ENCODE measurements around the gene FAM193A.
"Not testable (repeated sequence)": the region's sequence is repeated elsewhere in the genome, so short reads cannot be mapped to it uniquely, and the experiment has no call there.

FAM193A gene

DNA sequence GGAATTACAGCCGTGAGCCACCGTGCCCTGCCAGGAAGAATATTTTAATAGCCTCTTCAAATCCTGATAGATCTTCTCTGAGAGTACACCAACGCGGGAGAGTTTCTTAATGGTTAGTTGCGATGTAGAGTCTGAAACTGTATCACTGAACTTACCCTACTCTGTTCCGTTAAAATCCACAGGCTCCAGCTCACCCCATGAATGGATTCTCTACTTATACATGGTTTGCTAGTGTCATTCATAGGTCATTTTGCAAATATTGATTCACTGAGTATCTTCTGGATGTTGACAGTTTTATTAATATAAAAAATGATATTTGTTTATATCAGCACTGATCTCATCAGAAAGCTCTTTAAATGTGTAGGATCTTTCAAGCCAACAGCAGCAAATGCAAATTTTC is 99.9 kb downstream of the FAM193A start:
- Histone ChIP-seq H3K4me1 (ENCODE audit: control insufficient read depth, insufficient read depth, low read length) (no peaks in the 10 kb centered on the region), H3K27ac (ENCODE audit: low read depth, low read length) (no peak overlapping the region), H3K36me3 (ENCODE audit: control insufficient read depth, insufficient read depth, low read length) (peaks cover 25% of the 10 kb centered on the region), H3K4me3 (ENCODE audit: low read length) (no peak overlapping the region), H3K27me3 (ENCODE audit: control insufficient read depth, insufficient read depth, low read length) (no peaks in the 10 kb centered on the region), H3K9ac (ENCODE audit: low read length) (no peak overlapping the region)

- not testable (repeated sequence) for H3K4me3 ChIP-seq (ENCODE audit: low read length); H3K9ac ChIP-seq (ENCODE audit: low read length); H3K27me3 ChIP-seq (ENCODE audit: control insufficient read depth, insufficient read depth, low read length); H3K4me1 ChIP-seq (ENCODE audit: control insufficient read depth, insufficient read depth, low read length); H3K27ac ChIP-seq (ENCODE audit: low read depth, low read length)
- H3K36me3 ChIP-seq (ENCODE audit: control insufficient read depth, insufficient read depth, low read length), result peaks cover 20% of the 10 kb centered on the region
Observed at GRCh38 chr4:2636994-2637393, 100.5 kb downstream of the FAM193A start.

DNA sequence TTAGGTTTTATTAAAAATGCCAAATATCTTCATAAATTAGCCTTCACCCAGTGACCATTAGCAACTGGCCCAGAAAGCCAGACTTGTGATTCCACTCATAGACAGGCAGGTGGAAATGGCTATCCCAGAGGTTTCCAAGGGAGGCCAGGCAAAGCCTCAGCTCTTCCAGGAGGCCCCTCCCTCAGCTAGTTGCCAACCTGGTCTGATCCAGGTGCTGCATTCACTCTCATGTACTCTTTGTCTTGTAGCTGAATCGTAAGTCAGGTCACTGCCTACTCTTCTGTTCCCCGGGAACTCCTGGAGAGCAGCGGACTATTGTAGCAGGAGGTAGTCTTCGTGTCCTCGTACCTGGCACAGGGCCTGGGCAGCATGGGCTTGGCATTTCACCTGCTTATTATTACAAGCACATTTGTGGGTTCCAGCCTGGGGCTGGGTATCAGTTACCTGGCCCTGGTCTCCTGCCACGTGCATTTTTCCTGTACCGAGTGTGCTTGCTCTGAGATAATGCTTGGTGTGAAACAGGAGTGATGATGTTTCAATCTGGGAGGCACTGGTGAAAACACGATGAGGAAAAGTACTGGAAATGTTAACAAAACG is 101.6 kb downstream of the FAM193A start:
- no peak overlapping the region for H3K4me3 ChIP-seq (ENCODE audit: low read length)
- no peaks in the 10 kb centered on the region for H3K27me3 ChIP-seq (ENCODE audit: control insufficient read depth, insufficient read depth, low read length)
- no peak overlapping the region for H3K9ac ChIP-seq (ENCODE audit: low read length)
- H3K4me1 ChIP-seq (ENCODE audit: control insufficient read depth, insufficient read depth, low read length), result no peaks in the 10 kb centered on the region
- peaks cover 18% of the 10 kb centered on the region for H3K36me3 ChIP-seq (ENCODE audit: control insufficient read depth, insufficient read depth, low read length)
- no peak overlapping the region for H3K27ac ChIP-seq (ENCODE audit: low read depth, low read length)

DNA sequence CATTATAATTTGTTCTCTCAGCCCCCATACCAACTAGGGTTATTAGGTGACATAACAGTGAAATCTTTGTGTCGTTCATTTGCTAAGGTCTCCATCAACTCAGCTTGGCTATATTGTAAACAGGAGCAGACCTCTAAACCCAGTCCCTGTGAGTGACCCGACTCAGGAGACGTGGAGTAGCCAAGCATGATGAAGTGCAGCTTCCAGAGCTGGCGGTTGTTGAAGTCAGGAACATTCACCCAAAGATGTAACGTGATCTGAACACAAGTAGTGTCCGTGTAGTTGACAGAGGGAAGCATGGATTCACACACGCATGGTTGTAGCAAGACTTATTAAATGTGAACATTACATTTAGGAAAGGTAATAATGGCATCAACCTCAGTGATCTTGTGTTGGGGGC is 102.3 kb downstream of the FAM193A start:
- Histone ChIP-seq H3K4me3 (ENCODE audit: low read length) (no peak overlapping the region), H3K27ac (ENCODE audit: low read depth, low read length) (no peak overlapping the region), H3K4me1 (ENCODE audit: control insufficient read depth, insufficient read depth, low read length) (no peaks in the 10 kb centered on the region), H3K36me3 (ENCODE audit: control insufficient read depth, insufficient read depth, low read length) (peaks cover 18% of the 10 kb centered on the region), H3K27me3 (ENCODE audit: control insufficient read depth, insufficient read depth, low read length) (no peaks in the 10 kb centered on the region), H3K9ac (ENCODE audit: low read length) (no peak overlapping the region)

DNA sequence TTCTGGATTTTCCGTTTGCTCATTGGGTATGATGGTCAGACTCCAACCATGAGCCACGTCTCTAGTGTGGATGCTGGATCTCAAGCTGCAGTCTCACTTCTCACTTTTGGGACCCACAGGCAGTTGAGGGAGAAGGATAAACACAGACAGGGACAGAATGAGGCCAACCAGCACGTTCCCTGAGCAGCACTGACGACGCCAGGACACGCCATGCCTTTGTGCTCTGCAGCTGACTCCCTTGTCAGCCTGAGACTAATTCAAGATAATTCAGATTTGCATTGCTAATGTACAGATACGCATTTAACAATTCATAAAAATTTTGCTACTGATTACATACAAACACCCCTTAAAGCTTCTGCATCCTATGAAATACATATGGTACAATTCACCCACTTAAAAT is 106.5 kb downstream of the FAM193A start:
- H3K27me3 ChIP-seq (ENCODE audit: control insufficient read depth, insufficient read depth, low read length), result no peaks in the 10 kb centered on the region
- peaks cover 25% of the 10 kb centered on the region for H3K36me3 ChIP-seq (ENCODE audit: control insufficient read depth, insufficient read depth, low read length)
- no peak overlapping the region for H3K27ac ChIP-seq (ENCODE audit: low read depth, low read length)
- no peak overlapping the region for H3K4me3 ChIP-seq (ENCODE audit: low read length)
- H3K4me1 ChIP-seq (ENCODE audit: control insufficient read depth, insufficient read depth, low read length), result no peaks in the 10 kb centered on the region
- no peak overlapping the region for H3K9ac ChIP-seq (ENCODE audit: low read length)

DNA sequence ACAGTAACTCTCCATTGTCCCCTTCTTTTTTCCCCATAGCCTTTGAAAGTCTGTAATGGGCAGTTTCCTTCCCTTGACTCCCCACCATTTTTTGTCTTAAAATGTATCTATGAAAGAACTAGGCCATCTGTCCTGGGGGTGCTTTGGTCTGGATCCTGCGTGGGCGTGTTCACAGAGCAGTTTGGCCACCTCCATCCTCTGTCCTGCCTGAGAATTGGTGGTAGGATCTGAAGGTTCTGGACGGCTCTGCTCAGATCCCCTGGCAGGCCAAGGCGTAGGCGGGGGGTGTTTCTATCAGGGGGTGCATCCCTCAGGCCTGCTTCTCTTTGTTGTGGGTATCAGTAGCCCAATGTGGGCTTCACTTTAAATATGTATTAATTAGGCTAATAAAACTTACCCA is 107.1 kb downstream of the FAM193A start:
- no peaks in the 10 kb centered on the region for H3K4me1 ChIP-seq (ENCODE audit: control insufficient read depth, insufficient read depth, low read length)
- no peak overlapping the region for H3K9ac ChIP-seq (ENCODE audit: low read length)
- H3K27ac ChIP-seq (ENCODE audit: low read depth, low read length), result no peak overlapping the region
- H3K36me3 ChIP-seq (ENCODE audit: control insufficient read depth, insufficient read depth, low read length), result peaks cover 24% of the 10 kb centered on the region
- no peak overlapping the region for H3K4me3 ChIP-seq (ENCODE audit: low read length)
- H3K27me3 ChIP-seq (ENCODE audit: control insufficient read depth, insufficient read depth, low read length), result no peaks in the 10 kb centered on the region

DNA sequence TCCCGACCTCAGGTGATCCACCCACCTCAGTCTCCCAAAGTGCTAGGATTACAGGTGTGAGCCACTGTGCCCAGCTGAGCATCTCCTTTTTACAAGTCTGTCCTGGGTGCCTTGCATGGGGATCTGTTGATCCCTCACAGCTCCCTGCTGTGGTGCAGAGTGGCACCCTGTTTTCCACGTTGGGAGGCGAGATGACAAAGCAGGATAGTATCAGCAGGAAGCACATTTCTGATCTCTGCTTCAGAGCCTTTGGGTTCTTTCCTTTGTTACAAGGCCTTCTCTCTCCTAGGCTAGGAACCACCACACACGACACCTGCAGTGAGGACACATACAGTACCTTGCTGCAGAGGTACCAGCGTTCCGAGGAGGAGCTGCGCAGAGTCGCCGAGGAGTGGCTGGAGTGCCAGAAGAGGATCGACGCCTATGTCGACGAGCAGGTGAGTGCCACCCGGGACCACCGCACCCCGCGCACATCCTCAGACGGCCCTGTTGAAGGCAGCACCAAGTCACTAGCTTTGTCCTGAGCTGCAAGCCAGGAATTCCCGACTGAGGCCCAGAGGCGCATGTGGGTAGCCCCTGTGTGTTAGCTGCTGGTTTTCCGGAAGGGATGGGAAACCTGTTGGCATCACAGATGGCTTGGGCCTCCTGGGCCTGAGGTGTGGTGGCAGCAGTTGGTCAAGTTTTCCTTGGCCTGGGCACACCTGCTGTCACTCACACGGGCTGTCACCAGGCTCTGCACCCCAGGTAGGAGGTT is 110.1 kb downstream of the FAM193A start:
- Histone ChIP-seq H3K36me3 (ENCODE audit: control insufficient read depth, insufficient read depth, low read length) (peaks cover 26% of the 10 kb centered on the region), H3K4me3 (ENCODE audit: low read length) (no peak overlapping the region), H3K9ac (ENCODE audit: low read length) (no peak overlapping the region), H3K27me3 (ENCODE audit: control insufficient read depth, insufficient read depth, low read length) (no peaks in the 10 kb centered on the region), H3K27ac (ENCODE audit: low read depth, low read length) (no peak overlapping the region), H3K4me1 (ENCODE audit: control insufficient read depth, insufficient read depth, low read length) (no peaks in the 10 kb centered on the region)

DNA sequence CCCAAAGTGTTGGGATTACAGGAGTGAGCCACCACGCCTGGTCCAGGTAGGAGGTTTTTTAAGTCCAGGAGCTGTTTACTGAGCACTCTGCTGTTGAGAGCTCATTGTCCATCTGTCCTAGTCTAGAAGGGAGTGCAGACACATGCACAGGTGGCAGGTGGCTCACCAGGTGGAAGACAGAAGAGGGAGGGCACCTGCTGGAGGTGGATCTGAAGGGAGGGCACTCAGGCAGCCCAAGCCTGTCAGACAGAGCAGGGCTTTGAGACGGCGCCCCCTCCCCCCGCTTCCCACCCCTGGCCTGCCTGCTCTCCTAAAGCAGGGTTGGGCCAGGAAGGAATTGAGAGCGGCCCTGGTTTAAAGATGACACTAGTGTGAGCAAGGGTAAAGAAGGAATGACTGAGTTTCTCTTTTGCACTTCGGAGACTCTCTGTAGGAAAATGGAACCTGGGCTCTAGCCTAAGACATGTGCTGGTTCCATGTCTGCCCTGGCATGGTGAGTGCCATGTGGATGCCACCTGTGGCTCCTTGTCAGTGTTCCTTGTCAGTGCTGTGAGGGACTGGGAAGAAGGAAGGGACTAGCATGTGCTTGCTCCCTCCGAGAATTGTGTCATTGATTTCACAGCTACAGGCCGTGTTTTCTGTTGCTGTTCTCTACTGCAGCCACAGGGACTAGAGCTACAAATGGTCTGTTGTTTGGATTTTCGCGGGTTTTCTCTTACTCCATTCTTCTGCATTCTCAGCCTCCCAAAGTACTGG is 111.1 kb downstream of the FAM193A start:
- Histone ChIP-seq H3K9ac (ENCODE audit: low read length) (no peak overlapping the region), H3K27ac (ENCODE audit: low read depth, low read length) (no peak overlapping the region), H3K4me1 (ENCODE audit: control insufficient read depth, insufficient read depth, low read length) (no peaks in the 10 kb centered on the region), H3K4me3 (ENCODE audit: low read length) (no peak overlapping the region), H3K36me3 (ENCODE audit: control insufficient read depth, insufficient read depth, low read length) (peaks cover 26% of the 10 kb centered on the region), H3K27me3 (ENCODE audit: control insufficient read depth, insufficient read depth, low read length) (no peaks in the 10 kb centered on the region)

DNA sequence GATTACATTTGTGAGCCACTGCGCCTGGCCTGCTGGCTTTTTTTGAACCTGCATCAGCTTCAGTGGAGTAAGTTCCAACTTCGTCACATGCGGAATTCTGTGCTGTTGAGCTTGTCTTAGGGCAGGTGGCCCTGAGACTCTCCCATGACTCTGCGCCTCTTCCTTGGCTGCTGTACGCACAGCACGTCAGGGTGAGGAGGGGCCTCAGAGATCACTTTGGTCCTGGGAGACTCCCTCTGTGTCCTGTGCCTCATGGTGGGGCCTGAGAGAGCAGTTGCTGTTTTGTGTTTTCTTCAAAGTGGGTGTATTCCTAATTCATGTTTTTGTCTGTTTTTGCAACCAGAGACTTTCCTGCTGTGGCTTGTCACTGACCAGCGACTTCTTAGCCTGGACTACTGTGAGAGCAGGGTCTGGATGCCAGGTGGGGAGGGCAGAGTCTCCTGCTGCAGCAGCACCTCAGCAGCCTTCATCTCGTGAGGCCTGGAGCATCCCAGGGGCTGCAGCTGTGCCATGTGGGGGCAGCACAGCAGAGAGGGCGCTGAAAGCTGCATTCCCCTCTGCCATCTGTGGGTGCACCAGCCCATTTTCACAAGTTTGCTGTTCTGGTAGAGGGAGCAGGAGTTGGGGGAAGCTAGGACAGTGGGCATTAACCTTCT is 111.8 kb downstream of the FAM193A start:
- no peak overlapping the region for H3K27ac ChIP-seq (ENCODE audit: low read depth, low read length)
- H3K4me1 ChIP-seq (ENCODE audit: control insufficient read depth, insufficient read depth, low read length), result no peaks in the 10 kb centered on the region
- H3K27me3 ChIP-seq (ENCODE audit: control insufficient read depth, insufficient read depth, low read length), result no peaks in the 10 kb centered on the region
- H3K4me3 ChIP-seq (ENCODE audit: low read length), result no peak overlapping the region
- no peak overlapping the region for H3K9ac ChIP-seq (ENCODE audit: low read length)
- peaks cover 26% of the 10 kb centered on the region for H3K36me3 ChIP-seq (ENCODE audit: control insufficient read depth, insufficient read depth, low read length)

DNA sequence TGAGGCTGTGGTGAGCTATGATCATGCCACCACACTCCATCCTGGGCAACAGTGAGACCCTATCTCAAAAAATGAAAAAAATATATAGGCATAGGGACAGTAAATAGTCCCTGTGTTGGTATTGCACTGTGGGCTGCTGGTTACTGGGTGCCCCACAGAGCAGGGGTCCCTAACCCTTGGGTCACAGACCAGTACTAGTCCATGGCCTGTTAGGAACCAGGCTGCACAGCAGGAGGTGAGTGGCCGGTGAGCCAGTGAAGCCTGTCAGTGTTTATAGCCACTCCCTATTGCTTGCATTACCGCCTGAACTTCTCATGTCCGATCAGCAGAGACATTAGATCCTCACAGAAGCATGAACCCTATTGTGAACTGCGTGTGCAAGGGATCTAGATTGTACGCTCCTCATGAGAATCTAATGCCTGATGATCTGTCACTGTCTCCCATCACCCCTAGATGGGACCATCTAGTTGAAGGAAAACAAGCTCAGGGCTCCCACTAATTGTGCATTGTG is 113.2 kb downstream of the FAM193A start:
- Histone ChIP-seq H3K36me3 (ENCODE audit: control insufficient read depth, insufficient read depth, low read length) (peaks cover 22% of the 10 kb centered on the region), H3K4me1 (ENCODE audit: control insufficient read depth, insufficient read depth, low read length) (no peaks in the 10 kb centered on the region), H3K9ac (ENCODE audit: low read length) (no peak overlapping the region)

DNA sequence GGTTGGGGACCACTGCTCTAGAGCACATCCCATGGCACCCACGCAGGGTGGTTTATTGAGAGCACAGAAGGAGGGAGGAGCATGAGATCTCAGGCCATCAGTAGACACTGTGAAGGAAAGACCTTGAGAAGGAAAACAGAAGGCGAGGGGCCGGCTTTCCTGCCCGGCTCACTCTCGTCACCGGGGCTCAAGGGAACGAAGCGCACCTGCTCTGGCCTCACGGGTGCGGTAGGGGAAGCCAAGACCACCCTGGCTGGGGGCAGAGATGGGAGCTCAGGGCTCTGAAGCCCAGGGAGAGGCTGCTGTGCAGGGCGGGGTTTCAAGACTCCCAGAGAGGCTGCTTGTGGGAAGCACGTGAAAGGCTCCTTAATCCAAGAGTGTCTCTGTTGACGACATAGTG is 113.8 kb downstream of the FAM193A start:
- Histone ChIP-seq H3K27ac (ENCODE audit: low read depth, low read length) (no peak overlapping the region), H3K4me1 (ENCODE audit: control insufficient read depth, insufficient read depth, low read length) (no peaks in the 10 kb centered on the region), H3K27me3 (ENCODE audit: control insufficient read depth, insufficient read depth, low read length) (no peaks in the 10 kb centered on the region), H3K4me3 (ENCODE audit: low read length) (no peak overlapping the region), H3K36me3 (ENCODE audit: control insufficient read depth, insufficient read depth, low read length) (peaks cover 22% of the 10 kb centered on the region), H3K9ac (ENCODE audit: low read length) (no peak overlapping the region)

More for the DNA sequence above, 113.2 kb downstream of the FAM193A start:
- Histone ChIP-seq H3K27me3 (ENCODE audit: control insufficient read depth, insufficient read depth, low read length) (no peaks in the 10 kb centered on the region), H3K27ac (ENCODE audit: low read depth, low read length) (no peak overlapping the region), H3K4me3 (ENCODE audit: low read length) (no peak overlapping the region)

GRCh38 chr4:2651546-2651945 is 115.1 kb downstream of the FAM193A start:
- H3K9ac ChIP-seq (ENCODE audit: low read length), result no peak overlapping the region
- no peaks in the 10 kb centered on the region for H3K27me3 ChIP-seq (ENCODE audit: control insufficient read depth, insufficient read depth, low read length)
- no peaks in the 10 kb centered on the region for H3K4me1 ChIP-seq (ENCODE audit: control insufficient read depth, insufficient read depth, low read length)
- no peak overlapping the region for H3K4me3 ChIP-seq (ENCODE audit: low read length)
- peaks cover 20% of the 10 kb centered on the region for H3K36me3 ChIP-seq (ENCODE audit: control insufficient read depth, insufficient read depth, low read length)
- no peak overlapping the region for H3K27ac ChIP-seq (ENCODE audit: low read depth, low read length)
